Activated naive CD8-positive, alpha-beta T cell treated with anti-CD3 and anti-CD28 coated beads for 36 hours (primary cell): ENCODE measurements around the gene GFRAL. TPM values are rescaled to one million over a fixed set of nuclear protein-coding genes. Genes with fewer than 3 reads are reported as not detected.

ENCODE experiments used
- DNase-seq: peaks from one replicate; pipeline ENCODE4 v3.0.0; 2021
- H3K27ac Mint-ChIP-seq: one replicate; pipeline ENCODE4 v1.8.0; 2022; ENCODE audit warnings: mild to moderate bottlenecking, moderate library complexity, mixed read lengths
- H3K27me3 Mint-ChIP-seq: one replicate; pipeline ENCODE4 v1.8.0; 2022; ENCODE audit warnings: mild to moderate bottlenecking, mixed read lengths
- H3K36me3 Mint-ChIP-seq: one replicate; pipeline ENCODE4 v1.8.0; 2021; ENCODE audit warnings: mild to moderate bottlenecking, mixed read lengths
- H3K4me1 Mint-ChIP-seq: one replicate; pipeline ENCODE4 v1.8.0; 2021; ENCODE audit warnings: mixed read lengths
- H3K4me3 Mint-ChIP-seq: one replicate; pipeline ENCODE4 v1.8.0; 2022; ENCODE audit warnings: mild to moderate bottlenecking, moderate library complexity, mixed read lengths
- H3K9me3 Mint-ChIP-seq: one replicate; pipeline ENCODE4 v1.8.0; 2022; ENCODE audit warnings: mixed read lengths
- total RNA-seq, 2 experiments: library from RNA; stranded (reverse); gene quantifications; one replicate each; pipeline ENCODE4 v1.2.3, GENCODE V29; 2021

The GFRAL gene
- total RNA-seq, 2 experiments from 2014 or later = not detected

- Mint-ChIP-seq H3K9me3 (peaks cover 3% of the 10 kb centered on the region), H3K4me1 (no peaks in the 10 kb centered on the region), H3K27me3 (no peaks in the 10 kb centered on the region), H3K4me3 (no peak overlapping the region), H3K36me3 (no peaks in the 10 kb centered on the region), H3K27ac (no peak overlapping the region)
- DNase-seq = no peak
Measured at GRCh38 chr6:55450005-55450404, 122.7 kb downstream of the GFRAL start.

Other genes starting within 250 kb of the GFRAL start
- not detected for gene HCRTR2, start 153.0 kb upstream of the GFRAL start, total RNA-seq